Bronchial epithelial cell (primary cell): Measurements from ENCODE around the gene YTHDC2. TPM values are rescaled to one million over a fixed set of nuclear protein-coding genes. Genes with fewer than 3 reads are reported as not detected.
A peak's percentile ranks its signal among the peaks of the same experiment; 100 is the strongest.

Experiments used
- DNase-seq: peaks from one replicate; pipeline ENCODE4 v3.0.0-alpha.2; 2010; ENCODE audit warnings: low read depth
- FAIRE-seq: peaks from 2 replicates; lab custom pipeline; 2011; peaks lifted over from hg19 to GRCh38; lab: Jason Lieb, UNC
- H3K27me3 ChIP-seq: 2 replicates; pipeline ENCODE4 v1.5.1; 2011; ENCODE audit warnings: low read length; ENCODE audit not compliant: control insufficient read depth, insufficient read depth
- H3K36me3 ChIP-seq: 2 replicates; pipeline ENCODE4 v1.5.1; 2011; ENCODE audit warnings: low read length; ENCODE audit not compliant: control insufficient read depth, insufficient read depth
- H3K4me3 ChIP-seq: 2 replicates; pipeline ENCODE4 v1.5.1; 2011; ENCODE audit warnings: mild to moderate bottlenecking, low read depth, low read length, control low read depth
- CTCF ChIP-seq: IDR thresholded peaks from 2 replicates; pipeline ENCODE4 v1.5.1; 2011; ENCODE audit warnings: mild to moderate bottlenecking, moderate library complexity, low read length, control low read depth, inconsistent platforms; ENCODE audit not compliant: insufficient read depth, severe bottlenecking
- total RNA-seq: library from RNA; depleted of rRNA; stranded (reverse); fragments of >200 nt; gene quantifications from 2 replicates; pipeline ENCODE4 v1.2.1, GENCODE V29; 2014

Gene YTHDC2
- total RNA-seq, 1 donor from 2014 or later = 17.1 TPM

- H3K27me3 ChIP-seq = no peaks in the 10 kb centered on the region
- FAIRE-seq (no peak), DNase-seq (peak; percentile 44)
- no peak for TF ChIP-seq CTCF
- H3K36me3 ChIP-seq = no peaks in the 10 kb centered on the region
- no peak overlapping the region for H3K4me3 ChIP-seq
These were observed 6.9 kb downstream of the YTHDC2 start for GRCh38 chr5:113520429-113520828.

- no peak for DNase-seq
- Histone ChIP-seq H3K36me3 (no peaks in the 10 kb centered on the region), H3K4me3 (no peak overlapping the region), H3K27me3 (no peaks in the 10 kb centered on the region)
- FAIRE-seq = no peak
- TF ChIP-seq CTCF = no peak
These were observed 7.4 kb downstream of the YTHDC2 start for GRCh38 chr5:113520899-113521298.

- Histone ChIP-seq H3K27me3 (no peaks in the 10 kb centered on the region), H3K36me3 (no peaks in the 10 kb centered on the region), H3K4me3 (no peak overlapping the region)
- no peak for DNase-seq
- TF ChIP-seq CTCF = no peak
- FAIRE-seq = no peak
These were observed 9.7 kb downstream of the YTHDC2 start for GRCh38 chr5:113523168-113523567.

GRCh38 chr5:113524927-113525326, 11.4 kb downstream of the YTHDC2 start:
- H3K36me3 ChIP-seq = no peaks in the 10 kb centered on the region
- H3K4me3 ChIP-seq = no peak overlapping the region
- FAIRE-seq (no peak), DNase-seq (no peak)
- TF ChIP-seq CTCF = no peak
- H3K27me3 ChIP-seq = no peaks in the 10 kb centered on the region

GRCh38 chr5:113526421-113526820, 12.9 kb downstream of the YTHDC2 start:
- no peaks in the 10 kb centered on the region for H3K36me3 ChIP-seq
- no peaks in the 10 kb centered on the region for H3K27me3 ChIP-seq
- no peak for FAIRE-seq
- no peak overlapping the region for H3K4me3 ChIP-seq
- DNase-seq = no peak
- TF ChIP-seq CTCF = no peak

- Histone ChIP-seq H3K36me3 (no peaks in the 10 kb centered on the region), H3K4me3 (no peak overlapping the region), H3K27me3 (no peaks in the 10 kb centered on the region)
- FAIRE-seq (no peak), DNase-seq (no peak)
- TF ChIP-seq CTCF = no peak
These were observed 14.3 kb downstream of the YTHDC2 start for GRCh38 chr5:113527746-113528145.
